H1 (cell line): Measurements from ENCODE around the gene UNK. TPM values are rescaled to one million over a fixed set of nuclear protein-coding genes. Genes with fewer than 3 reads are reported as not detected.

Experiments used
- BRCA1 ChIP-seq: IDR thresholded peaks from 2 replicates; pipeline ENCODE4 v1.6.1; 2012; ENCODE audit warnings: low read depth, low read length, improper control_type of control experiment
- GTF2F1 ChIP-seq: IDR thresholded peaks from 2 replicates; pipeline ENCODE4 v1.6.1; 2012; ENCODE audit warnings: low read depth, low read length, improper control_type of control experiment, borderline replicate concordance
- RAD21 ChIP-seq, 2 experiments: IDR thresholded peaks in 1 of 2; conservative IDR thresholded peaks in 1 of 2; 2 replicates each; pipeline ENCODE4 v1.6.1; 2011; ENCODE audit warnings: low read depth in 2 of 2, low read length in 2 of 2, improper control_type of control experiment in 1 of 2, inconsistent platforms in 1 of 2, mild to moderate bottlenecking in 1 of 2, moderate library complexity in 1 of 2
- polyA plus RNA-seq, 7 experiments: library from polyadenylated mRNA; depleted of rRNA in 3 of 7; stranded (reverse) in 5 of 7; unstranded in 2 of 7; fragments of >200 nt in 5 of 7; fragments of 200-250 nt in 2 of 7; gene quantifications; 1 replicate in 5 of 7; 2 replicates in 1 of 7; 4 replicates in 1 of 7; pipeline versions ENCODE4 v1.2.1 to v1.2.3, GENCODE V29; 2011 to 2013; ENCODE audit warnings: missing spikeins in 2 of 7, mixed read lengths in 2 of 7
- total RNA-seq: library from RNA; stranded (reverse); fragmentation: NEBNext Ultra II Directional; extraction: Animal tissue kit (Norgen Biotek cat#: 25700); gene quantifications from 2 replicates; pipeline ENCODE4 v1.2.1, GENCODE V29; 2021
- TF ChIP-seq, protein P1 (sequence below): fragments of 300-600 bp; sonication (generic); IDR thresholded peaks from 2 replicates; pipeline ENCODE4 v1.7.1; 2012; ENCODE audit warnings: low read length, moderate library complexity, mild to moderate bottlenecking, inconsistent platforms; ENCODE audit not compliant: insufficient replicate concordance
- TF ChIP-seq, protein P2 (sequence below): IDR thresholded peaks from 2 replicates; pipeline ENCODE4 v1.6.1; 2012; ENCODE audit warnings: inconsistent platforms

UNK gene
- total and polyA plus RNA-seq, 2 of the 8 experiments (the other 6 are each of a cell fraction or from before 2014, with no cell fraction given), result 24.2 to 33.3 TPM

DNA sequence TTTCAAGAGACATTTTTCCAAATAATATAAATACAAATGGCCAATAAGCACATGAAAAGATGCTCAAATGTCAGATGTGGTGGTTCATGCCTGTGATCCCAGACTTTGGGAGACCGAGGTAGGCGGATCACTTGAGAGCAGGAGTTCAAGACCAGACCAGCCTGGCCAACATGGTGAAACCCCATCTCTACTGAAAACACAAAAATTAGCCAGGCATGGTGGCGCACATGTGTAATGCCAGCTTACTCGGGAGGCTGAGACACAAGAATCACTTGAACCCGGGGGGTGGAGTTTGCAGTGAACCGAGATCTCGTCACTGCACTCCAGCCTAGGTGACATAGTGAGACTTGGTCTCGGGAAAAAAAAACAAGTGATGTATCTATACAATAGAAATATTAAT is 16.7 kb upstream of the UNK start (continued):
- TF ChIP-seq GTF2F1 (no peak), RAD21 (IDR thresholded peaks at IDR 0.05 in 1 of 2, conservative IDR thresholded peaks at IDR 0.05 in 1 of 2; ENCODE audit: low read depth in 2 of 2, low read length in 2 of 2) (no peak), BRCA1 (no peak)
- TF ChIP-seq, protein P1, sequence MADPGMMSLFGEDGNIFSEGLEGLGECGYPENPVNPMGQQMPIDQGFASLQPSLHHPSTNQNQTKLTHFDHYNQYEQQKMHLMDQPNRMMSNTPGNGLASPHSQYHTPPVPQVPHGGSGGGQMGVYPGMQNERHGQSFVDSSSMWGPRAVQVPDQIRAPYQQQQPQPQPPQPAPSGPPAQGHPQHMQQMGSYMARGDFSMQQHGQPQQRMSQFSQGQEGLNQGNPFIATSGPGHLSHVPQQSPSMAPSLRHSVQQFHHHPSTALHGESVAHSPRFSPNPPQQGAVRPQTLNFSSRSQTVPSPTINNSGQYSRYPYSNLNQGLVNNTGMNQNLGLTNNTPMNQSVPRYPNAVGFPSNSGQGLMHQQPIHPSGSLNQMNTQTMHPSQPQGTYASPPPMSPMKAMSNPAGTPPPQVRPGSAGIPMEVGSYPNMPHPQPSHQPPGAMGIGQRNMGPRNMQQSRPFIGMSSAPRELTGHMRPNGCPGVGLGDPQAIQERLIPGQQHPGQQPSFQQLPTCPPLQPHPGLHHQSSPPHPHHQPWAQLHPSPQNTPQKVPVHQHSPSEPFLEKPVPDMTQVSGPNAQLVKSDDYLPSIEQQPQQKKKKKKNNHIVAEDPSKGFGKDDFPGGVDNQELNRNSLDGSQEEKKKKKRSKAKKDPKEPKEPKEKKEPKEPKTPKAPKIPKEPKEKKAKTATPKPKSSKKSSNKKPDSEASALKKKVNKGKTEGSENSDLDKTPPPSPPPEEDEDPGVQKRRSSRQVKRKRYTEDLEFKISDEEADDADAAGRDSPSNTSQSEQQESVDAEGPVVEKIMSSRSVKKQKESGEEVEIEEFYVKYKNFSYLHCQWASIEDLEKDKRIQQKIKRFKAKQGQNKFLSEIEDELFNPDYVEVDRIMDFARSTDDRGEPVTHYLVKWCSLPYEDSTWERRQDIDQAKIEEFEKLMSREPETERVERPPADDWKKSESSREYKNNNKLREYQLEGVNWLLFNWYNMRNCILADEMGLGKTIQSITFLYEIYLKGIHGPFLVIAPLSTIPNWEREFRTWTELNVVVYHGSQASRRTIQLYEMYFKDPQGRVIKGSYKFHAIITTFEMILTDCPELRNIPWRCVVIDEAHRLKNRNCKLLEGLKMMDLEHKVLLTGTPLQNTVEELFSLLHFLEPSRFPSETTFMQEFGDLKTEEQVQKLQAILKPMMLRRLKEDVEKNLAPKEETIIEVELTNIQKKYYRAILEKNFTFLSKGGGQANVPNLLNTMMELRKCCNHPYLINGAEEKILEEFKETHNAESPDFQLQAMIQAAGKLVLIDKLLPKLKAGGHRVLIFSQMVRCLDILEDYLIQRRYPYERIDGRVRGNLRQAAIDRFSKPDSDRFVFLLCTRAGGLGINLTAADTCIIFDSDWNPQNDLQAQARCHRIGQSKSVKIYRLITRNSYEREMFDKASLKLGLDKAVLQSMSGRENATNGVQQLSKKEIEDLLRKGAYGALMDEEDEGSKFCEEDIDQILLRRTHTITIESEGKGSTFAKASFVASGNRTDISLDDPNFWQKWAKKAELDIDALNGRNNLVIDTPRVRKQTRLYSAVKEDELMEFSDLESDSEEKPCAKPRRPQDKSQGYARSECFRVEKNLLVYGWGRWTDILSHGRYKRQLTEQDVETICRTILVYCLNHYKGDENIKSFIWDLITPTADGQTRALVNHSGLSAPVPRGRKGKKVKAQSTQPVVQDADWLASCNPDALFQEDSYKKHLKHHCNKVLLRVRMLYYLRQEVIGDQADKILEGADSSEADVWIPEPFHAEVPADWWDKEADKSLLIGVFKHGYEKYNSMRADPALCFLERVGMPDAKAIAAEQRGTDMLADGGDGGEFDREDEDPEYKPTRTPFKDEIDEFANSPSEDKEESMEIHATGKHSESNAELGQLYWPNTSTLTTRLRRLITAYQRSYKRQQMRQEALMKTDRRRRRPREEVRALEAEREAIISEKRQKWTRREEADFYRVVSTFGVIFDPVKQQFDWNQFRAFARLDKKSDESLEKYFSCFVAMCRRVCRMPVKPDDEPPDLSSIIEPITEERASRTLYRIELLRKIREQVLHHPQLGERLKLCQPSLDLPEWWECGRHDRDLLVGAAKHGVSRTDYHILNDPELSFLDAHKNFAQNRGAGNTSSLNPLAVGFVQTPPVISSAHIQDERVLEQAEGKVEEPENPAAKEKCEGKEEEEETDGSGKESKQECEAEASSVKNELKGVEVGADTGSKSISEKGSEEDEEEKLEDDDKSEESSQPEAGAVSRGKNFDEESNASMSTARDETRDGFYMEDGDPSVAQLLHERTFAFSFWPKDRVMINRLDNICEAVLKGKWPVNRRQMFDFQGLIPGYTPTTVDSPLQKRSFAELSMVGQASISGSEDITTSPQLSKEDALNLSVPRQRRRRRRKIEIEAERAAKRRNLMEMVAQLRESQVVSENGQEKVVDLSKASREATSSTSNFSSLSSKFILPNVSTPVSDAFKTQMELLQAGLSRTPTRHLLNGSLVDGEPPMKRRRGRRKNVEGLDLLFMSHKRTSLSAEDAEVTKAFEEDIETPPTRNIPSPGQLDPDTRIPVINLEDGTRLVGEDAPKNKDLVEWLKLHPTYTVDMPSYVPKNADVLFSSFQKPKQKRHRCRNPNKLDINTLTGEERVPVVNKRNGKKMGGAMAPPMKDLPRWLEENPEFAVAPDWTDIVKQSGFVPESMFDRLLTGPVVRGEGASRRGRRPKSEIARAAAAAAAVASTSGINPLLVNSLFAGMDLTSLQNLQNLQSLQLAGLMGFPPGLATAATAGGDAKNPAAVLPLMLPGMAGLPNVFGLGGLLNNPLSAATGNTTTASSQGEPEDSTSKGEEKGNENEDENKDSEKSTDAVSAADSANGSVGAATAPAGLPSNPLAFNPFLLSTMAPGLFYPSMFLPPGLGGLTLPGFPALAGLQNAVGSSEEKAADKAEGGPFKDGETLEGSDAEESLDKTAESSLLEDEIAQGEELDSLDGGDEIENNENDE, result no peak
- TF ChIP-seq, protein P2, sequence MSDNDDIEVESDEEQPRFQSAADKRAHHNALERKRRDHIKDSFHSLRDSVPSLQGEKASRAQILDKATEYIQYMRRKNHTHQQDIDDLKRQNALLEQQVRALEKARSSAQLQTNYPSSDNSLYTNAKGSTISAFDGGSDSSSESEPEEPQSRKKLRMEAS, result no peak
